H9 (cell line): ENCODE data around the gene BRWD1. TPM values are rescaled to one million over a fixed set of nuclear protein-coding genes. Genes with fewer than 3 reads are reported as not detected.

Experiments
- DNase-seq: peaks from one replicate; pipeline ENCODE4 v3.0.0-alpha.2; 2017
- H2AFZ ChIP-seq: one replicate; pipeline ENCODE4 v1.6.1; 2013; ENCODE audit warnings: mild to moderate bottlenecking, low read length, control low read depth, moderate library complexity
- H2AK5ac ChIP-seq: 2 replicates; pipeline ENCODE4 v1.6.1; 2013; ENCODE audit warnings: low read length, control low read depth, mixed read lengths; ENCODE audit not compliant: insufficient read length
- H2BK120ac ChIP-seq: one replicate; pipeline ENCODE4 v1.6.1; 2013; ENCODE audit warnings: low read depth, mild to moderate bottlenecking, low read length, control low read depth, inconsistent platforms; ENCODE audit not compliant: poor library complexity, severe bottlenecking
- H2BK12ac ChIP-seq: 2 replicates; pipeline ENCODE4 v1.6.1; 2013; ENCODE audit warnings: low read length, control low read depth, mixed read lengths, low read depth; ENCODE audit not compliant: insufficient read length
- H2BK15ac ChIP-seq: 2 replicates; pipeline ENCODE4 v1.6.1; 2013; ENCODE audit warnings: low read depth, low read length, control low read depth
- H2BK20ac ChIP-seq: one replicate; pipeline ENCODE4 v1.6.1; 2013; ENCODE audit warnings: low read depth, mild to moderate bottlenecking, low read length, control low read depth, inconsistent platforms; ENCODE audit not compliant: poor library complexity, severe bottlenecking
- H2BK5ac ChIP-seq: 2 replicates; pipeline ENCODE4 v1.6.1; 2013; ENCODE audit warnings: low read length, control low read depth, mixed read lengths; ENCODE audit not compliant: insufficient read length
- H3K14ac ChIP-seq: 2 replicates; pipeline ENCODE4 v1.6.1; 2013; ENCODE audit warnings: low read length, control low read depth; ENCODE audit not compliant: insufficient read depth
- H3K18ac ChIP-seq: 2 replicates; pipeline ENCODE4 v1.6.1; 2013; ENCODE audit warnings: low read depth, mild to moderate bottlenecking, mixed read lengths, low read length, control low read depth; ENCODE audit not compliant: insufficient read length
- H3K23ac ChIP-seq: 2 replicates; pipeline ENCODE4 v1.6.1; 2013; ENCODE audit warnings: low read length, control low read depth, mixed read lengths, low read depth; ENCODE audit not compliant: insufficient read length
- H3K23me2 ChIP-seq: 2 replicates; pipeline ENCODE4 v1.6.1; 2013; ENCODE audit warnings: low read depth, mild to moderate bottlenecking, mixed read lengths, low read length, control low read depth; ENCODE audit not compliant: insufficient read length, poor library complexity, severe bottlenecking
- H3K27ac ChIP-seq: 2 replicates; pipeline ENCODE4 v1.5.1; 2013; ENCODE audit warnings: low read length, control low read depth, mixed read lengths, low read depth; ENCODE audit not compliant: insufficient read length
- H3K27me3 ChIP-seq: 2 replicates; pipeline ENCODE4 v1.6.1; 2013; ENCODE audit warnings: low read length, control low read depth, inconsistent platforms; ENCODE audit not compliant: insufficient read depth
- H3K4ac ChIP-seq: 2 replicates; pipeline ENCODE4 v1.6.1; 2013; ENCODE audit warnings: low read depth, mild to moderate bottlenecking, control low read depth, inconsistent platforms, low read length, moderate library complexity
- H3K4me1 ChIP-seq: 2 replicates; pipeline ENCODE4 v1.6.1; 2013; ENCODE audit warnings: low read length, control low read depth, inconsistent platforms; ENCODE audit not compliant: insufficient read depth
- H3K4me2 ChIP-seq: 2 replicates; pipeline ENCODE4 v1.6.1; 2013; ENCODE audit warnings: low read length, control low read depth, mixed read lengths; ENCODE audit not compliant: insufficient read length, insufficient read depth
- H3K56ac ChIP-seq: 2 replicates; pipeline ENCODE4 v1.6.1; 2013; ENCODE audit warnings: low read depth, mild to moderate bottlenecking, mixed read lengths, low read length, control low read depth; ENCODE audit not compliant: insufficient read length
- H3K79me1 ChIP-seq: 2 replicates; pipeline ENCODE4 v1.6.1; 2013; ENCODE audit warnings: low read depth, mild to moderate bottlenecking, moderate library complexity, low read length, control low read depth, inconsistent platforms; ENCODE audit not compliant: insufficient read depth, poor library complexity, severe bottlenecking
- H3K79me2 ChIP-seq: 2 replicates; pipeline ENCODE4 v1.6.1; 2013; ENCODE audit warnings: low read length, control low read depth, inconsistent platforms; ENCODE audit not compliant: insufficient read depth
- H3K9ac ChIP-seq: 2 replicates; pipeline ENCODE4 v1.6.1; 2013; ENCODE audit warnings: low read length, control low read depth, mixed read lengths; ENCODE audit not compliant: insufficient read length; ENCODE audit errors: extremely low read depth
- H3K9me3 ChIP-seq: one replicate; pipeline ENCODE4 v1.6.1; 2013; ENCODE audit warnings: low read depth, low read length, inconsistent platforms; ENCODE audit not compliant: control insufficient read depth
- H3T11ph ChIP-seq: one replicate; pipeline ENCODE4 v1.6.1; 2013; ENCODE audit warnings: mild to moderate bottlenecking, low read length, control low read depth, inconsistent platforms
- H4K20me1 ChIP-seq: one replicate; pipeline ENCODE4 v1.6.1; 2013; ENCODE audit not compliant: control insufficient read depth, insufficient read length, insufficient read depth
- H4K5ac ChIP-seq: 2 replicates; pipeline ENCODE4 v1.6.1; 2013; ENCODE audit warnings: low read depth, mild to moderate bottlenecking, mixed read lengths, low read length, control low read depth; ENCODE audit not compliant: insufficient read length
- H4K8ac ChIP-seq: replicated peaks from 2 replicates; pipeline ENCODE4 v1.6.1; 2013; ENCODE audit warnings: low read length, control low read depth, mixed read lengths, low read depth; ENCODE audit not compliant: insufficient read length
- H4K91ac ChIP-seq: 2 replicates; pipeline ENCODE4 v1.6.1; 2013; ENCODE audit warnings: low read depth, mild to moderate bottlenecking, moderate library complexity, mixed read lengths, low read length, control low read depth; ENCODE audit not compliant: insufficient read length
- H3K27ac Mint-ChIP-seq, 3 experiments: 2 replicates in 2 of 3; 3 replicates in 1 of 3; pipeline ENCODE4 v1.8.0; 2020 to 2021; ENCODE audit warnings: mixed read lengths in 3 of 3, mild to moderate bottlenecking in 1 of 3, moderate library complexity in 1 of 3
- H3K27me3 Mint-ChIP-seq: 2 replicates; pipeline ENCODE4 v1.8.0; 2021; ENCODE audit warnings: low read depth, mild to moderate bottlenecking, moderate library complexity, mixed read lengths
- H3K36me3 Mint-ChIP-seq, 3 experiments: 2 replicates in 2 of 3; 3 replicates in 1 of 3; pipeline ENCODE4 v1.8.0; 2020 to 2021; ENCODE audit warnings: low read depth in 3 of 3, mixed read lengths in 3 of 3; ENCODE audit not compliant: insufficient read depth in 1 of 3
- H3K4me1 Mint-ChIP-seq, 2 experiments: 2 replicates each; pipeline ENCODE4 v1.8.0; 2020; ENCODE audit warnings: mixed read lengths in 2 of 2
- H3K4me3 Mint-ChIP-seq, 2 experiments: 2 replicates in 1 of 2; 3 replicates in 1 of 2; pipeline ENCODE4 v1.8.0; 2020 to 2021; ENCODE audit warnings: mild to moderate bottlenecking in 2 of 2, mixed read lengths in 2 of 2, moderate library complexity in 1 of 2
- H3K9me3 Mint-ChIP-seq, 2 experiments: 2 replicates in 1 of 2; 3 replicates in 1 of 2; pipeline ENCODE4 v1.8.0; 2020; ENCODE audit warnings: mild to moderate bottlenecking in 2 of 2, mixed read lengths in 2 of 2, moderate library complexity in 1 of 2
- CTCF ChIP-seq: fragments of 200-600 bp; sonication (generic); conservative IDR thresholded peaks from 3 replicates; pipeline ENCODE4 v1.8.0; 2021; ENCODE audit warnings: antibody characterized with exemption, mild to moderate bottlenecking
- WGBS: extraction: QIAGEN DNeasy Blood & Tissue Kit; methylation state at CpG from one replicate; pipeline ENCODE4 v1.1.7; 2013; ENCODE audit warnings: missing lambda C conversion rate, low lambda C conversion rate, mixed read lengths; ENCODE audit not compliant: insufficient read length; ENCODE audit errors: extremely low coverage; 5-methylcytosine and 5-hydroxymethylcytosine counted together
- total RNA-seq: library from RNA; stranded (reverse); gene quantifications from 2 replicates; pipeline ENCODE4 v1.2.1, GENCODE V29; 2021

The BRWD1 gene
- total RNA-seq, 1 experiment from 2014 or later, result 48.4 TPM

- peaks cover 18 to 29% of the 10 kb centered on the region in 2 experiments for H3K9me3 Mint-ChIP-seq
- TF ChIP-seq CTCF, result no peak
- no peak overlapping the region for H3K27ac Mint-ChIP-seq
- H3K4me3 Mint-ChIP-seq, result no peak overlapping the region
- Histone ChIP-seq H2BK20ac (no peak overlapping the region), H3K79me2 (no peaks in the 10 kb centered on the region), H2BK15ac (no peak overlapping the region), H3K9me3 (no peaks in the 10 kb centered on the region), H3K27me3 (no peaks in the 10 kb centered on the region), H2BK5ac (no peak overlapping the region), H3K18ac (no peak overlapping the region), H3K79me1 (no peaks in the 10 kb centered on the region), H3K27ac (no peak overlapping the region), H2BK12ac (no peak overlapping the region), H2BK120ac (no peak overlapping the region), H3K4me1 (no peaks in the 10 kb centered on the region), H2AK5ac (no peak overlapping the region), H3K9ac (no peak overlapping the region), H4K8ac (no peak overlapping the region), H3K4me2 (no peak overlapping the region), H3K56ac (no peak overlapping the region), H4K5ac (no peak overlapping the region), H3K4ac (no peak overlapping the region), H3T11ph (no peak overlapping the region), H4K20me1 (no peaks in the 10 kb centered on the region), H3K23ac (no peak overlapping the region), H2AFZ (no peak overlapping the region), H3K14ac (no peak overlapping the region), H3K23me2 (no peaks in the 10 kb centered on the region), H4K91ac (no peak overlapping the region)
- peaks cover 22 to 31% (median 28%) of the 10 kb centered on the region in 3 experiments; a peak in 6 of 7 replicates for H3K36me3 Mint-ChIP-seq
- WGBS, result no CpG with 5 or more reads among the region's 2 CpGs
- DNase-seq, result no peak
- no peaks in the 10 kb centered on the region for H3K4me1 Mint-ChIP-seq
- no peaks in the 10 kb centered on the region for H3K27me3 Mint-ChIP-seq
Observed at GRCh38 chr21:39168800-39169199, 144.6 kb downstream of the BRWD1 start.
